IPS-18c (cell line): Measurements from ENCODE around the gene PITPNM3.
A peak's percentile ranks its signal among the peaks of the same experiment; 100 is the strongest.

Source experiments
- H3K4me3 ChIP-seq: 2 replicates; pipeline ENCODE4 v1.7.0; 2013; ENCODE audit warnings: low read depth, mild to moderate bottlenecking, low read length, moderate library complexity; ENCODE audit not compliant: insufficient read depth
- H3K9me3 ChIP-seq: one replicate; pipeline ENCODE4 v1.6.1; 2013; ENCODE audit warnings: mild to moderate bottlenecking, low read length, moderate library complexity; ENCODE audit not compliant: control insufficient read depth, insufficient read depth

PITPNM3 gene

DNA sequence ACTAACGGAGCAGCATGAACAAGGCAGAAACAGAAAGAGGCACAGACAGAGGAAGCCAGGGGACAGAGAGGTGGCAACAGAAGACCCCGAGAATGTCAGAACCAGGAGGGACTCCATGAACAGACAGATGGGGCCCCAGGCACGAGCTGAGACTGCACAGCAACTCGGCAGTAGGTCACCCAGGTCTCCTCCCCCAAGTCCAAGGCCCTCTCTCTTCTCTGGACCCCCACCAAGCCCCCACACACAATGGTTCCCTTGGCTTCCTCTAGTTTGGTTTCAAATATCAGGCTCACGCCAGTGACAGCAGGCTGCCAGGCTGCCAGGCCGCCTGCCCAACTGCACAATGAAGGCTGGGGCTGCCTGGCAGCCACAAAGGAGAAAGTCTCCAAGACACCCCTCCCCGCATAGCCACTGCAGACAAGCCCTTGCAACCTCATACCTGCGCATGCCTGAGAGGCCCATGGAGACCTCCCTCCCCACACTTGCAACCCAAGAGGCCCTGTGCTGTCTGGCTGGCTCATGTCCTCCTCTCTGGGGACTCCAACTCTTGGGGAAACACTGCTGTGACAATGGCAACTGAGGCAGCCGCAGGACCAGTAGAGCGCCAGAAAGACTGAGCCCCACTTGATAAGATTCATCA, 57.3 kb downstream of the PITPNM3 start:
- Histone ChIP-seq H3K4me3 (no peak overlapping the region), H3K9me3 (no peaks in the 10 kb centered on the region)

DNA sequence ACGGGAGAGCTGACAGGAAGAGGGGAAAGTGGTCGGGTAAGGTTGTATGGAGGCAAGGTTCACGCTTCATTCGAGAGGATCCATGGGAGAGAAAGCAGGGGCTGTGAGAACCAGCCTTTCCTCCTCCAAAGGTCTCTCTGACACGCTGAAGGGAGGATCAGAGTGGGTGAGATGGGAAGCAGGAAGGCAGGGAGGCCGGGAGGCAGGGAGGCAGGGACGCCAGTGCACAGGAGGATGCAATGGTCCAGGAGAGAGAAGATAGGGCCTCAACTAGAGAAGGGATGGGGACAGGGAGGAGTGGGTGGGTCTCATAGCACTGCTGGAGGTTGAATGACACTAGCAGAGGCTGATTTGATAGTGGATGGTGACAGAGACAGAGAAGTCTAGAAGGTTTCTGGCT, 58.0 kb downstream of the PITPNM3 start:
- Histone ChIP-seq H3K4me3 (no peak overlapping the region), H3K9me3 (no peaks in the 10 kb centered on the region)

DNA sequence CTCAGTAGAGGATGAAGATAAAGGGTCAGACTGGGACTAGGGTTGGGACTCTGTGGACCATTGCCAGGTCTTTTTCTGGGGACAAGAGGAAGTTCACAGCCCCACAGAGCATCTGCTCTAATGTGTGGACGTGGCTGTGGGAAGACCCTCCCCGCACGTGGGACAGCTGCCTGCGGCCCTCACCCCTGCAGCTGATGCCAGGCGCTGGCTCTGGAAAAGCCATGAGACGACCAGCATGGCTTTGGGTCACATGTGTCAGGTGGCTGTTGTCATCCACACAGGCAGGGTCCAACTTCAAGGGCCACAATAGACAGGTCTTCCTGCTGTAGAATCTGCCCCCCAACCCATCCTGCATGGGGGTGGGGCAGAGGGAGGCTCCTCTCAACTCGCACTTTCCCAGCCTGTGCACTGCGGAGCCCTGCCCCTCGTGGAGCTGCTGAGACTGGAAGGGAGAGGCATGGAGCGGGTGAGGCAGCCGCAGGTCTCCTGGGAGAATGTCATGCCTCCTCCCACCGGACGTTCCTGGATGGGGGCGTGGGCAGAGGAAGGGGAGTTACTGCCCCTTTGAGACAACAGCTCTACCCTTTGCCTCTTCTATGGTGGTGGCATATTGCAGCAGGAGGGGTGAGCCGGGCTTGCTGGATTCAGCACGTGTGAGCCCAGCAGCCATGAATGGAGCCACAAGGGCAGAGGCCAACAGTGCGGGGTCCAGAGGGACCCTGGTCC, 58.7 kb downstream of the PITPNM3 start:
- Histone ChIP-seq H3K9me3 (no peaks in the 10 kb centered on the region), H3K4me3 (no peak overlapping the region)

DNA sequence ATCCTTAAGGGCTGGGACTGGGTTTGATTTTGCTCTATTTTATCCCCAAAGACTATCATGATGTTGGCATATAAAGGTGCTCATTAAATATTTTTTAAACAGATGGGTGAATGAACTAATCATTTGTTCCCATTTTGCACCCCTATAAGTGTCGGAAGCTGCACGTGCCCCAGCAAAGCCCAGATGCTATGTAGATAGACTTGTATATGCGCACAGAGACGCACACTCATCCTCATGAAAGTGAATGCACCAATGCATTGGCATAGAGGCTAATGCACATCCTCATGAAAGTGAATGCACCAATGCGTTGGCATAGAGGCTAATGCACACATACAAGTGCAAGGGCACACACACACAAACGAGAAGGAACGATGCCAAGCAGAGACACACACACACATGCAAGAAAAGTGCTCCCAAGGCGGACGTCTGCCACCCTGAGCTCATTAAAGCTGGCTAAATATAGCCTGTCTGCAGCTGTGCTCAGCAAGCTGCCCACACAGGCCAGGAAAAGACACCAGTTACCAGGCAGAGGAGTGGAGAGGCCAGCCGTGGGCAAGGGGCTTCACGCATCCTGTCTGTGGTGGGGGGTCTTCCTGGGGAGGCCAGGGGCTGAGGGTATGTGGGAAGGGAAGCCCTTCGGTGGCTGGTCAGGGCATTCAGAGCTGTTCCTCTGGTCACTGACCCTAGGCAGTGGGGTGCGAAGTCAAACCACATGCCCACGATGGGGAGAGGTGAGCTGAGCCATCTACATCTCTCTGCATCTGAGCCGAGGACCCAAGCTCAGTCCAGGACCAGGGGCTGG, 59.5 kb downstream of the PITPNM3 start:
- Histone ChIP-seq H3K9me3 (no peaks in the 10 kb centered on the region), H3K4me3 (no peak overlapping the region)

DNA sequence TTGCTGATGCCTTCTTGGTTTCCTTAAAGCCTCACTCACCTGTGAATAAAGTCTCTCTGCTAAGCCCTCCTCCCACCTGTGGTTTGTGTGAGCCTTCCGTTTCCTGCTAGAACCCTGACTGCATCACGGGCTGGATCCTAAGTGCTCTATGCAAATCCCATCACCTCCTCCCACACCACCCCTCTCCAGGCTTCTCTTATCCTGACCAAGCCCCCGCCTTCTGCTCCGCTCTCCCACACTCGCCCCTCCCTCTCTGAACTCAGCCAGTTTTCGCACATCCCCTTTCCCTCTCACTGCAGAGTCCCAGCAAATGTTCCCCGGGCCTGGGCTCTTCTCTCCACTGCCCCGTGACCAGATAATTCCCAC, 60.3 kb downstream of the PITPNM3 start:
- Histone ChIP-seq H3K9me3 (no peaks in the 10 kb centered on the region), H3K4me3 (peak overlapping the region; percentile 38)

DNA sequence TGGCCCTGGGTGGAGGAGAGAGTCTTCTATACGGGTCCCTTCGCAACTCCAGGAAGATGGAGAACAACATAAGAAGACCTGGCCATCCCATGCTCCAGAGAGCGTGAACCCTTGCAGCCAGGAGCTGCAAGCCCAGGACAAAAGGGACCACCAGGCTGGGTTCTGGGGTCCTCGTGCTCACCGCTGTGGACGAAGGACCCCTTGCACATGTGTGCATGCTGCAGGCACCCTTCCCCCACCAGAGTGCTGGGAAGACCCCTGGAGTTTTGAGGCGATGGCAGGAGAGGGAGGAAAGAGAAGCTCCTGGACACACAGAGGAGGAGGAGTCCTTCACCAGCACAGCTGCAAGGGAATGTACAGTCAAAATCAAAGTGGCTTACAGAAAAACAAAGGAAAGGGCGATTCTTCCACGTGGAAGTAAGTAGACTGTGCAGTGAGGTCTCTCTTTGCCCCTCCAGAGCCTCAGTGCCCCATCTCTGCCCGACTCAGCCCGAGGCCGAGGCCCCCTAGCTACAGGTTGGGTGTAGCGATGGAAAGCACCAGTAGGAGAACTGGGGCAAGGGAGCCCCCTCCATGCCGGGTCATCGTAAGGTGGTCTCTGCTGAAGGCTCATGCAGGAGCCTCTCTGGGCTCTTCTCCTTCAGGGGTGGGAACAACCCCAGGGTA, 60.8 kb downstream of the PITPNM3 start:
- peak overlapping the region; percentile 38 for H3K4me3 ChIP-seq
- H3K9me3 ChIP-seq, result no peaks in the 10 kb centered on the region

DNA sequence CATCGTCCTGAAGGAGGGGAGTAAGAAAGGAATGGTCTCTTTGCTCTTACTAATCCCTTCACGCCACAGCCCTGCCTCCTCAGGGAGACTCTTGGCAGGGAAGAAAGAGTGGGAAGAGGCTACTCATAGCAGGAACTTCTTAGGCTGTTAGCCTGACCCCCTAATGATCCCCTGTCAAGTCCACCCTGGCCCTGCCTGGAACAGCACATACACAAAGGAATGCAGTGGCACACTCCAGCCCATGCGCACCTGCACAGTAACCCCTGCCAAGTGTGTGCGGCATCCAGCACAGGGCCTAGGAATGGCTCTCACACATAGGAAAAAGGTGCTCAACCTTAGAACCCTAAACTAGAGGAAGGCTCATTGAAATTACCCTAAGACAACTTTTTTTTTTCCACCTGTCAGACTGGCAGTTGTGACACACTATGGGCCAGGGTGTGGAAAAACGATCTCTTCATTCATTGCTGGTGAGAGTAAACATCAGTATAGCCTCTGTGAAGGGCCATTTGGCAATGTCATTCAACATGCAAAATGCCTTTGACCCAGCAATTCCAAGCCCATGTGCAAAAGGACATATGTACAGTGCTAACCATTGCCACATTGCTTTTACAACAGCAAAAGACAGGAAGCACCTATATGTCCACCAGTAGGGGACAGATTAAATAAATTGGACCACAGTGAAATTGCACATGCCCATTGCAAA, 62.0 kb downstream of the PITPNM3 start:
- no peak overlapping the region for H3K4me3 ChIP-seq
- no peaks in the 10 kb centered on the region for H3K9me3 ChIP-seq

DNA sequence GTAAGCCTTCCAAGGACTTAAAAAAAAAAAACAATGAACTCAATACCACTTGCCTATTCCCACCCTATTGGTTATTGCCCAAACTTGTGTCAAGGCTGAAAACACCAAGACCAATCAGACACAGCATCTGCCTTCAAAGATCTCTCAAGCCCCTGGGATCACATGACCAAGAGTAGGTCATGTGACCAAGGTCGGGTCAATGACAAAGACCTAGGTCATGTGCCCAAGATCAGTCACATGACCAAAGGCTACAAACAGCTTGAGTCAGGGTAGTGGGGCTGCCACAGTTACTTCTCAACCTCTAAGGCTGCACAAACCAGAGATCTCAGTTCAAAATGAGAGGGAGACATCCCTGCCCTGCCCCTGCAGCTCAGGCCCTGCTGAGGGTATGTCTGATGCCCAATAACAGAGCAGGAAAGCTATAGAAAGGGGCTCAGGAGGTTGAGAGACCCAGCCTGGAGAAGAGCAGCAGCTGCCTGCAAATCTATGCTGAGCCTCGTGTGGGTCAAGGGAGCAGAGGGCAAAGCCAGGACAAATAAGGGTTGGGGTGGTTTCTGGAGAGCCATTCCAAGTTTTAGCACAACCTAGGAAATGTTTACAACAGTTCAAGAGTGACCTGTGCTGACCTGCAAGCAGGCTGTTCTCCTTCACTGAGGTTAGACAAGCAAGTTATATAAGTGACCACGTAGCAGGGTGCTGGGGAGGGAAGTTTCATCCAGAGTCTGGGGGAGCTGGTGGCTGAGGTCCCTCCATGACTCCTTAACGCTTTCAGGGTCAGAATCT, 63.3 kb downstream of the PITPNM3 start:
- Histone ChIP-seq H3K9me3 (no peaks in the 10 kb centered on the region), H3K4me3 (no peak overlapping the region)

DNA sequence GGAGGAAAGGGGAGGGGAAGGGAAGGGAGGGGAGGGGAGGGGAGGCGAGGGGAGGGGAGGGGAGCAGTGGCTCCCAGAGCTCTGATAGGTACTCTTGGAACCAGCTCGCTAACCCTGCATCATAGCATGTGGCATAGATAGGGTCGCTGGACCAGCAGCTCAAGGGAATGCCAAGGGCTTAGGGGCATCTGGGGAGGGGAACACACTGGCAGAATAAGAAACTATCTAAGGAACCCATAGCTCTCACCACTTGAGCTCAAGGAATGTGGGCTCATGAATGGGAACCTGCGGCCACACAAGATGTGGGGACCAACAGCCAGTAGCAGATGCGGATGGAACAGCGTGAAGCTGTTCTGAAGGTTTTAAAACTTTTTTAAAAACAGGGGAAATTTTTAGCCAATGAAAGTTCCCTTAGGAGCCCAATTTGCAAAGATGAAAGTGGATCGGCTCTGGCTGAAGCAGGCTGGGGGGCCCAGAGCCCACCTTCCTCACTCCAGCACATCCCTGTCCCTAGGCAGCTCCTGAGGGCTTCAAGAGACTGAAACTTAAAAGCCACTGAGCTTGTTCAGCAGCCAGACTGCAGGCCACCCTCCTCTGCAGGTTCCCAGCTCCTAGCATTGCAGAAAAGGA, 65.2 kb downstream of the PITPNM3 start:
- H3K9me3 ChIP-seq, result no peaks in the 10 kb centered on the region
- no peak overlapping the region for H3K4me3 ChIP-seq

DNA sequence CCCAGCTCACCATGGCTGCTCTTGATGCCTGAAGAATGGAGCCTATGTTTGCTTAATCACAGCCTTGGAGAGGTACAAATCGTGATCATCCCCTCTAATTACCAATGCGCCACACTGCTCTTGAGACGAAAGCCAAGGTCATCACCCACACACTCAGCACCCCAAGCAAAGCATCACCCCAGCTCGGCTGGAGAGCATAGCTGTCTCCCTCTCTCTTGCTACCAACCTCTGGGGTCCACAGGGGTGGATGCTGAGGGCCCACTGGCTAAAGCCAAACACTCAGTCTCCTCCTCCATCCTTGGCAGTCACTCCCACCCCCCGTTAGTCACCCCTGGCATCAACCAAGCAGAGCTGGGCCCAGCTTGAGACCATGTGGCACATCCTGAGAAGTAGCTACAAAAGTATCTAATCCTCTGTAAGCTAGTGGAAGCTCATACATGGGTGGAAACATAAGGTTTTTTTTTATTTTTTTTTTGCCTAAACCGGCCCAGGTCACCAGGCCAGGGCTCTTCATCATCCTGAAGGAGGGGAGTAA, 67.3 kb downstream of the PITPNM3 start:
- no peaks in the 10 kb centered on the region for H3K9me3 ChIP-seq
- no peak overlapping the region for H3K4me3 ChIP-seq

DNA sequence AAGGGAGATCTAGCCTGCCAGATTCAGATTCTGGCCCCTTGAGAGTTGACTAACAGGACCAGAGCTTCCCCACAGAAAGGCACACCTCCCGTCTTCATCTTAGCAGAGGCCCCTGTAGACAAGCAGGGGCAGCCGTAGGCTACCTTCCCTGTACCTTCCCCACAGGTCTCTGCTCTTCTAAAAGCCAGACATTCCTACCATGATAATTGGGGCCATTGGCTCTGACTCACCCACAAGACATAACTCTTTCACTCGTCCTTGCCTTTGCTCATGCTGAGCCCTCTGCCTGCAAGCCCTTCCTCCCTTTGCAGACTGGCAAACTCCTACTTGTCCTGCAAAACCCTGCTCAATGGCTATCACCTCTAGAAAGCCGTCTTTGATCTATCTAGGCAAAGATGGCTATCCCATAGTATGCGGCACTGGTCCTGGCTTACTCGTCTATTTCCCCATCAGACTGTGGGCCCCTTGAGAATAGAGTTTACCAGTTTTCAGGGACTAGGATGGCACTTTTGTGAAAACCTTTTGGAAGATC, 68.3 kb downstream of the PITPNM3 start:
- Histone ChIP-seq H3K4me3 (no peak overlapping the region), H3K9me3 (no peaks in the 10 kb centered on the region)

DNA sequence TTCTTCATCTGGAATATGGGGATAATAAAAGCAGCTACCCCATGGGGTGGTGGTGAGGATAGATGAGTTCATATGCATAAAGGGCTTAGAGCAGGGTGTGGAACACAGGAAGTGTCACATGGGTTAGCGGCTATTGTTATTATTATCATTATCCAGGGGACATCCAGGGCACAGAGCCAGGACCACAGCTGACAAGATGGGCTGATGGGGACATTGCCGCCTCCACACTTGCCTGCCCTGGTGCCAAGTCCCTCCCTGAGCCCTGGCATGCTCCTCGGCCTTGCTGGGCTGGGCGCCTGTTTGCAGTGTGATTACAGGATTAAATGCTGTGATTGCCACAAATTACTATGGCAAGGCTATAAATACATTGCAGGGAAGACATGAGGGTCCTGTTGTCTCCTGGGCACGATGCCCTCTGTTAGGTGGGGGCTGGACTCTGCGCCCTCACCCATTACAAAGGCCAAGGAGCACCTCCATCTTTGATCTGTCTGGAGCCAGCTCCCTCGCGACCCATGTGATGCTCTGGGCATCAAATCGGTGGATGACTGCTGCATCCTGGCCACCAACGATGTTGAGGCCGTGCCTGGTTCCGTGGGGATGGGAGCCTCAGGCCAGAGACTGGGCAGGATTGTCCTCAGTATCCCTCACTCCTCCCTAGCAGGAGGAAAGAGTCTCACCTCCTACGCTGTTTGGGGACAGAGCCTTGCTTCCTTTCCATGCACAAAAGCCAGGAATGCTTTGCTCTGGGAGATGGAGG, 68.9 kb downstream of the PITPNM3 start:
- Histone ChIP-seq H3K4me3 (no peak overlapping the region), H3K9me3 (no peaks in the 10 kb centered on the region)

DNA sequence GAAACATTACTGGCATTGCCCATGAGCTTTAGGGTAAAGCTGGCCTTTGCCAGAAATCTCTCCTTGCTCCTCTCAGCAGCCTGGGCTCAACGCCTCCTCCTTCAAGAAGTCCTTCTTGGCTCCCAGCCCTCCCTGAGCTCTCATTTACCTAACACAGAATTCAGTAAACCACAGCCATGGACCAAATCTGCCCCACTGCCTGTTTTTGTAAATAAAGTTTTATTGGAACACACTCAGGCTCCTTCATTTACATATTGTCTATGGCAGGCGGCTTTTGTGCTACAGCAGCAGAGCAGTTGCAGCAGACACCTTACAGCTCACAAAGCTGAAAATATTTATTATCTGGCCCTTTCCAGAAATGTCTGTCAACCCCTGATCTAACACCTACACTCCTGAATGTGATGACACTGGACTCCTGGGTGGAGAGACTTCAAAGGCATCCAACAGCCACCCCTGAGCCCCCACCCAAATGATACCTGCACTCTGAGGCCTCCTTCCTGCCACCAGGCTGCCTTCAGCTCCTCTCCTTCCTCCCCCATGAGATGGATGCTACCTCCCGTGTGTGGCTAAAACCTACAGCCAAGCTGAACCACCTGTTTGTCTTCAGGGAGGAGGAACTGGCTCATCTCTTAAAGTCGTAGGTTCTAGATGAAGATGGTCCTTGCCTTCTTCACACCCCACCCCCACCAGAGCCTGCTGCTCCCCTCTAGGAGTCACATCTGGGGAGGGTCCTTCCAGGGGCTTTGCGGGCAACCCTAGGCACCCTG, 70.5 kb downstream of the PITPNM3 start:
- Histone ChIP-seq H3K9me3 (no peaks in the 10 kb centered on the region), H3K4me3 (no peak overlapping the region)

DNA sequence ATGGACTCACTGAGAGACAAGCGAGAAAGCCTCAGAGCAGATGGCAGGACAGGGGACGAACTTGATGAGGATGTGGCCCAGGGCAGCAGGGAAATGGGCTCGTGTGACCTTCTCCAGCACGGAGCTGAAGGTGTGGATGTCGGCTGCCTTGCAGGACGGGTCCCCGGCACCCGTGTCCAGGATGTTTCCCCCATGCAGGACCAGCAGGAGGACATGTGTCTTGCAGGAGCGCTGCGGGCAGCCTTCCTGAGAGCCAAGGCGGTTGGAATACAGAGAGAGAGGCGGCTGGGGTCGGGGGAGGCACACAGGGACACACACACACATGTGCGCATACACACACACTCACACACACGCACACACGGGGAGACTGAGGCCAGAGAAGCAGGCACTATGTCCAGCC, 72.8 kb downstream of the PITPNM3 start:
- no peaks in the 10 kb centered on the region for H3K9me3 ChIP-seq
- no peak overlapping the region for H3K4me3 ChIP-seq
